H9 (cell line): ENCODE measurements around the gene GPI. TPM values are rescaled to one million over a fixed set of nuclear protein-coding genes. Genes with fewer than 3 reads are reported as not detected.
A peak's percentile ranks its signal among the peaks of the same experiment; 100 is the strongest.

Source experiments
- DNase-seq: peaks from one replicate; pipeline ENCODE4 v3.0.0-alpha.2; 2017
- H2AFZ ChIP-seq: one replicate; pipeline ENCODE4 v1.6.1; 2013; ENCODE audit warnings: mild to moderate bottlenecking, low read length, control low read depth, moderate library complexity
- H2AK5ac ChIP-seq: 2 replicates; pipeline ENCODE4 v1.6.1; 2013; ENCODE audit warnings: low read length, control low read depth, mixed read lengths; ENCODE audit not compliant: insufficient read length
- H2BK120ac ChIP-seq: one replicate; pipeline ENCODE4 v1.6.1; 2013; ENCODE audit warnings: low read depth, mild to moderate bottlenecking, low read length, control low read depth, inconsistent platforms; ENCODE audit not compliant: poor library complexity, severe bottlenecking
- H2BK12ac ChIP-seq: 2 replicates; pipeline ENCODE4 v1.6.1; 2013; ENCODE audit warnings: low read length, control low read depth, mixed read lengths, low read depth; ENCODE audit not compliant: insufficient read length
- H2BK15ac ChIP-seq: 2 replicates; pipeline ENCODE4 v1.6.1; 2013; ENCODE audit warnings: low read depth, low read length, control low read depth
- H2BK20ac ChIP-seq: one replicate; pipeline ENCODE4 v1.6.1; 2013; ENCODE audit warnings: low read depth, mild to moderate bottlenecking, low read length, control low read depth, inconsistent platforms; ENCODE audit not compliant: poor library complexity, severe bottlenecking
- H2BK5ac ChIP-seq: 2 replicates; pipeline ENCODE4 v1.6.1; 2013; ENCODE audit warnings: low read length, control low read depth, mixed read lengths; ENCODE audit not compliant: insufficient read length
- H3K14ac ChIP-seq: 2 replicates; pipeline ENCODE4 v1.6.1; 2013; ENCODE audit warnings: low read length, control low read depth; ENCODE audit not compliant: insufficient read depth
- H3K18ac ChIP-seq: 2 replicates; pipeline ENCODE4 v1.6.1; 2013; ENCODE audit warnings: low read depth, mild to moderate bottlenecking, mixed read lengths, low read length, control low read depth; ENCODE audit not compliant: insufficient read length
- H3K23ac ChIP-seq: 2 replicates; pipeline ENCODE4 v1.6.1; 2013; ENCODE audit warnings: low read length, control low read depth, mixed read lengths, low read depth; ENCODE audit not compliant: insufficient read length
- H3K23me2 ChIP-seq: 2 replicates; pipeline ENCODE4 v1.6.1; 2013; ENCODE audit warnings: low read depth, mild to moderate bottlenecking, mixed read lengths, low read length, control low read depth; ENCODE audit not compliant: insufficient read length, poor library complexity, severe bottlenecking
- H3K27ac ChIP-seq: 2 replicates; pipeline ENCODE4 v1.5.1; 2013; ENCODE audit warnings: low read length, control low read depth, mixed read lengths, low read depth; ENCODE audit not compliant: insufficient read length
- H3K27me3 ChIP-seq: 2 replicates; pipeline ENCODE4 v1.6.1; 2013; ENCODE audit warnings: low read length, control low read depth, inconsistent platforms; ENCODE audit not compliant: insufficient read depth
- H3K4ac ChIP-seq: 2 replicates; pipeline ENCODE4 v1.6.1; 2013; ENCODE audit warnings: low read depth, mild to moderate bottlenecking, control low read depth, inconsistent platforms, low read length, moderate library complexity
- H3K4me1 ChIP-seq: 2 replicates; pipeline ENCODE4 v1.6.1; 2013; ENCODE audit warnings: low read length, control low read depth, inconsistent platforms; ENCODE audit not compliant: insufficient read depth
- H3K4me2 ChIP-seq: 2 replicates; pipeline ENCODE4 v1.6.1; 2013; ENCODE audit warnings: low read length, control low read depth, mixed read lengths; ENCODE audit not compliant: insufficient read length, insufficient read depth
- H3K56ac ChIP-seq: 2 replicates; pipeline ENCODE4 v1.6.1; 2013; ENCODE audit warnings: low read depth, mild to moderate bottlenecking, mixed read lengths, low read length, control low read depth; ENCODE audit not compliant: insufficient read length
- H3K79me1 ChIP-seq: 2 replicates; pipeline ENCODE4 v1.6.1; 2013; ENCODE audit warnings: low read depth, mild to moderate bottlenecking, moderate library complexity, low read length, control low read depth, inconsistent platforms; ENCODE audit not compliant: insufficient read depth, poor library complexity, severe bottlenecking
- H3K79me2 ChIP-seq: 2 replicates; pipeline ENCODE4 v1.6.1; 2013; ENCODE audit warnings: low read length, control low read depth, inconsistent platforms; ENCODE audit not compliant: insufficient read depth
- H3K9ac ChIP-seq: 2 replicates; pipeline ENCODE4 v1.6.1; 2013; ENCODE audit warnings: low read length, control low read depth, mixed read lengths; ENCODE audit not compliant: insufficient read length; ENCODE audit errors: extremely low read depth
- H3K9me3 ChIP-seq: one replicate; pipeline ENCODE4 v1.6.1; 2013; ENCODE audit warnings: low read depth, low read length, inconsistent platforms; ENCODE audit not compliant: control insufficient read depth
- H3T11ph ChIP-seq: one replicate; pipeline ENCODE4 v1.6.1; 2013; ENCODE audit warnings: mild to moderate bottlenecking, low read length, control low read depth, inconsistent platforms
- H4K20me1 ChIP-seq: one replicate; pipeline ENCODE4 v1.6.1; 2013; ENCODE audit not compliant: control insufficient read depth, insufficient read length, insufficient read depth
- H4K5ac ChIP-seq: 2 replicates; pipeline ENCODE4 v1.6.1; 2013; ENCODE audit warnings: low read depth, mild to moderate bottlenecking, mixed read lengths, low read length, control low read depth; ENCODE audit not compliant: insufficient read length
- H4K8ac ChIP-seq: replicated peaks from 2 replicates; pipeline ENCODE4 v1.6.1; 2013; ENCODE audit warnings: low read length, control low read depth, mixed read lengths, low read depth; ENCODE audit not compliant: insufficient read length
- H4K91ac ChIP-seq: 2 replicates; pipeline ENCODE4 v1.6.1; 2013; ENCODE audit warnings: low read depth, mild to moderate bottlenecking, moderate library complexity, mixed read lengths, low read length, control low read depth; ENCODE audit not compliant: insufficient read length
- H3K27ac Mint-ChIP-seq, 3 experiments: 2 replicates in 2 of 3; 3 replicates in 1 of 3; pipeline ENCODE4 v1.8.0; 2020 to 2021; ENCODE audit warnings: mixed read lengths in 3 of 3, mild to moderate bottlenecking in 1 of 3, moderate library complexity in 1 of 3
- H3K27me3 Mint-ChIP-seq: 2 replicates; pipeline ENCODE4 v1.8.0; 2021; ENCODE audit warnings: low read depth, mild to moderate bottlenecking, moderate library complexity, mixed read lengths
- H3K36me3 Mint-ChIP-seq, 3 experiments: 2 replicates in 2 of 3; 3 replicates in 1 of 3; pipeline ENCODE4 v1.8.0; 2020 to 2021; ENCODE audit warnings: low read depth in 3 of 3, mixed read lengths in 3 of 3; ENCODE audit not compliant: insufficient read depth in 1 of 3
- H3K4me1 Mint-ChIP-seq, 2 experiments: 2 replicates each; pipeline ENCODE4 v1.8.0; 2020; ENCODE audit warnings: mixed read lengths in 2 of 2
- H3K4me3 Mint-ChIP-seq, 2 experiments: 2 replicates in 1 of 2; 3 replicates in 1 of 2; pipeline ENCODE4 v1.8.0; 2020 to 2021; ENCODE audit warnings: mild to moderate bottlenecking in 2 of 2, mixed read lengths in 2 of 2, moderate library complexity in 1 of 2
- H3K9me3 Mint-ChIP-seq, 2 experiments: 2 replicates in 1 of 2; 3 replicates in 1 of 2; pipeline ENCODE4 v1.8.0; 2020; ENCODE audit warnings: mild to moderate bottlenecking in 2 of 2, mixed read lengths in 2 of 2, moderate library complexity in 1 of 2
- CTCF ChIP-seq: fragments of 200-600 bp; sonication (generic); conservative IDR thresholded peaks from 3 replicates; pipeline ENCODE4 v1.8.0; 2021; ENCODE audit warnings: antibody characterized with exemption, mild to moderate bottlenecking
- WGBS: extraction: QIAGEN DNeasy Blood & Tissue Kit; methylation state at CpG from one replicate; pipeline ENCODE4 v1.1.7; 2013; ENCODE audit warnings: missing lambda C conversion rate, low lambda C conversion rate, mixed read lengths; ENCODE audit not compliant: insufficient read length; ENCODE audit errors: extremely low coverage; 5-methylcytosine and 5-hydroxymethylcytosine counted together
- total RNA-seq: library from RNA; stranded (reverse); gene quantifications from 2 replicates; pipeline ENCODE4 v1.2.1, GENCODE V29; 2021

Gene GPI
- total RNA-seq, 1 experiment from 2014 or later: 373 TPM

- H3K14ac ChIP-seq: no peak overlapping the region
- no peaks in the 10 kb centered on the region for H4K20me1 ChIP-seq
- H2BK5ac ChIP-seq: no peak overlapping the region
- Mint-ChIP-seq H3K27me3 (no peaks in the 10 kb centered on the region), H3K4me3 (no peak overlapping the region), H3K36me3 (peaks cover 33 to 56% (median 33%) of the 10 kb centered on the region in 3 experiments), H3K27ac (peak overlapping the region in 1 of 3 experiments; percentile 69; a peak in 2 of 7 replicates), H3K4me1 (peaks cover 0 to 3% of the 10 kb centered on the region in 2 experiments; a peak in 1 of 4 replicates), H3K9me3 (no peaks in the 10 kb centered on the region; a peak in 1 of 5 replicates)
- H2BK15ac ChIP-seq: no peak overlapping the region
- no peak overlapping the region for H2BK20ac ChIP-seq
- no peaks in the 10 kb centered on the region for H3K27me3 ChIP-seq
- H2BK12ac ChIP-seq: no peak overlapping the region
- no peak overlapping the region for H4K5ac ChIP-seq
- H3K56ac ChIP-seq: no peak overlapping the region
- no peak for TF ChIP-seq CTCF
- no peak overlapping the region for H3K4ac ChIP-seq
- H3T11ph ChIP-seq: no peak overlapping the region
- no peak overlapping the region for H3K23ac ChIP-seq
- H3K9ac ChIP-seq: no peak overlapping the region
- H2AK5ac ChIP-seq: no peak overlapping the region
- no peak overlapping the region for H2BK120ac ChIP-seq
- H3K79me1 ChIP-seq: no peaks in the 10 kb centered on the region
- H3K18ac ChIP-seq: no peak overlapping the region
- H3K9me3 ChIP-seq: no peaks in the 10 kb centered on the region
- DNase-seq: no peak
- no peak overlapping the region for H3K27ac ChIP-seq
- H3K79me2 ChIP-seq: peaks cover 2% of the 10 kb centered on the region; the same call in 1 of the 2 replicates
- H4K91ac ChIP-seq: no peak overlapping the region
- no peak overlapping the region for H4K8ac ChIP-seq
- H3K4me1 ChIP-seq: no peaks in the 10 kb centered on the region
- no CpG with 5 or more reads among the region's 8 CpGs for WGBS
- no peak overlapping the region for H2AFZ ChIP-seq
- peaks cover 4% of the 10 kb centered on the region for H3K23me2 ChIP-seq
- H3K4me2 ChIP-seq: no peak overlapping the region
These were observed 37.1 kb downstream of the GPI start for GRCh38 chr19:34402074-34402600.
